IPS-NIHi11 (cell line): ENCODE measurements around the gene GNRH2.
"Not testable (repeated sequence)": the region's sequence is repeated elsewhere in the genome, so short reads cannot be mapped to it uniquely, and the experiment has no call there.

Experiments used
- DNase-seq: peaks from one replicate; pipeline ENCODE4 v3.0.0; 2012; ENCODE audit warnings: mixed read lengths, low spot score

GNRH2 gene

DNA sequence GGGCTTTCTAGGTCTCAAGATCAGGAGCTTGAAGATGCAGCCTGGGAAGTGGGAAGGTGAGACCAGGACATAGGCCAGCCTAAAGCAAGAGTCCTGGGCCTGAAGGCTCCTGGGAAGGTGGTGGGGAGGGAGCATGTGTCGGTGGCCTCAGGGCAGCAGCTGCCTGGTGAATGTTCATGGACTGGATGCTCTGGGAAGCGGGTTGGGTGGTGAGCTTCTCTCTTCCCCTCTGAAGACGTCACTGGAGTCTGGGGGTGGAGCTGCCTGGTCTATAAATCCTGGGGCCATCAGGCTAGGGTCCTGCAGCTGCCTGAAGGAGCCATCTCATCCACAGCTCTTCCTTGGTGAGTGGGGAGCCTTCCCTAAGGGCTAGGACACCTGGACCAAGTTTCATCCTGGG lies at the start of gene GNRH2:
Gene GNRH2 (plus strand): TSS at position 301 of the 400 bp plus-strand sequence. CDS start 793 bp downstream, outside the sequence.
- no peak for DNase-seq

- no peak for DNase-seq
These were observed 47.6 kb upstream of the GNRH2 start for GRCh38 chr20:2995796-2996195.

DNA sequence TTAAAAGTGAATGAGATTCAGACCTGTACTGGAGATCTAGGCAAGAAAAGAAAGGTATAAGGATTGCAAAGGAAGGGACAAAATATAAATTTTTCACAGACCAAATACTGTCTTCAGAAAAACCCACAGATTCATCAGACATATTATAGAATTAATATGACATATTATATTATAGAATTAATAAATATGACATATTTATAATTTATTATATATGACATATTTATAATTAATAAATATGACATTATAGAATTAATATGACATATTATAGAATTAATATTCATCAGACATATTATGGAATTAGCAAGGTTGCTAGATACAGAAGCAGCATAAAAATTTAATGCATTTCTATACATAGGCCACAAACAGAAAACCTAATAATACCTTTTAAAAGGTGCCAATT lies 44.7 kb upstream of the GNRH2 start:
- no peak for DNase-seq

GRCh38 chr20:3000852-3001523 lies 42.4 kb upstream of the GNRH2 start:
- DNase-seq = no peak

DNA sequence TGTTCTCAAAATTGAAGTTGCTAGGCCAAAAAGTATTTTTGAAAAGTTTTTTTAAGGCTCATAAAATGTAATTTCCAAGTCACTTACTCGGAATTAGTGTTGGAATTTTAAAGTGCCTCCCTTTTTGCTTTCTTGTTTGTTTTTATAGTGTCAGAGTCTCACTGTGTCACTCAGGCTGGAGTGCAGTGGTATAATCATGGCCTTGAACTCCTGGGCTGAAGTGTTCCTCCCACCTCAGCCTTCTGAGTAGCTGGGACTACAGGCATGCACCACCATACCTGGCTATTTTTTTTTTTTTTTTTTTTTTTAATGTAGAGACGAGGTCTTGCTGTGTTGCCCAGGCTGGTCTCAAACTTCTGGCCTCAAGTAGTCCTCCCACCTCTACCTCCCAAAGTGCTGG lies 40.0 kb upstream of the GNRH2 start:
- no peak for DNase-seq

GRCh38 chr20:3010985-3011723 lies 32.3 kb upstream of the GNRH2 start:
- no peak for DNase-seq

- no peak for DNase-seq
These were observed 31.7 kb upstream of the GNRH2 start for GRCh38 chr20:3011752-3012151.

- DNase-seq = no peak
These were observed 29.7 kb upstream of the GNRH2 start for GRCh38 chr20:3013771-3014170.

- DNase-seq = no peak
These were observed 29.2 kb upstream of the GNRH2 start for GRCh38 chr20:3014179-3014578.

GRCh38 chr20:3014662-3015061 lies 28.8 kb upstream of the GNRH2 start:
- no peak for DNase-seq

GRCh38 chr20:3015302-3015701 lies 28.1 kb upstream of the GNRH2 start:
- DNase-seq = not testable (repeated sequence)

DNA sequence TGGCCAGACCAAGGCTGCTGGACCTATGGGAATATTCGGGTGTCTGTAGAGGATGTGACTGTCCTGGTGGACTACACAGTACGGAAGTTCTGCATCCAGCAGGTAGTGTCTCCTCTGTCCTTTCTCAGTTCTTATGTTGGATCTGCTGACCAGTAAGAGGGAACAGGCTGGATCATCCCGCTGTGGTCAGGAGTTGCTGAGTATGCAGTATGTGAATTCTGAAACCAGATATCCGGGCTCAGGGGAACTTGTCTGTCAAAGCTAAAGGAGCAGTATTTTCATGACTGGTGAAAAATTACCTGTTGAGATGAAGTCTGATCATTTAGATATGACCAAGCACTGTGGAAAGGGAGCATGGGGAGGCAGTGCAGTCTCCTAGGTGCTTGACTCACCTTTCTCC lies 22.1 kb upstream of the GNRH2 start:
- no peak for DNase-seq

DNA sequence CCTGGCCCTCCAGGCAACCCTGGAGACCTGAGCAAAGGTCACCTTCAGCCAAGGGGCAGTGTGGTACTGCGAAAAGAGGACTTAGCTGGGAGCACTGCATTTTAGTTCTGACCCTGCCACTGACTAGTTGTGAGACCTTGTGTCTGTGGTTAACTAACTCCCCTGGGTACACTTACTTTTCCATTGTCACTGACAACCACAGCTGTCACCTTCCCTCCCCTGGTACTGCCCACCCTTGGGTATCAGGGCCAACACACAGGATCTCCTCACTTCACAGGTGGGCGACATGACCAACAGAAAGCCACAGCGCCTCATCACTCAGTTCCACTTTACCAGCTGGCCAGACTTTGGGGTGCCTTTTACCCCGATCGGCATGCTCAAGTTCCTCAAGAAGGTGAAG lies 21.6 kb upstream of the GNRH2 start:
- DNase-seq = no peak

- not testable (repeated sequence) for DNase-seq
These were observed 20.6 kb upstream of the GNRH2 start for GRCh38 chr20:3022559-3023490.

DNA sequence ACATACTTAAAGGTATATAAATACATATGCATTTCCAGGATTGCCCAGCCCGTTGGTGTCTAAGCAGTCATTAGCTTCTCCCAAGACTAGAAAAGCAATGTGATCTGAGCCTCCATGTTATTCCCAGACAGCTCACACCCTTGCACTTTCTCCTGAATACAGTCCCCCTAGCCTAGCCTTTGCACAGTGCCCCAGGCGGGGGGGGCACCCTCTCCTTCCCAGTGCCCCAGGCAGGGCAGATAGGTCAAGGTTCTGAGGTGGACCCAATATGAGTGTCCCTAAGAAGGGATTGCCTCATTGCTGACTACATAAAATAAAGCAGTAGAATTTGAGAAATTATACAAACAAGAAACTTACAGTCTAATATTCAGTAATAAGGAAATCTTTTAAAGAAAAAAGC lies 15.4 kb upstream of the GNRH2 start:
- no peak for DNase-seq

- DNase-seq = no peak
These were observed 11.8 kb upstream of the GNRH2 start for GRCh38 chr20:3031524-3032147.

- DNase-seq = no peak
These were observed 10.8 kb upstream of the GNRH2 start for GRCh38 chr20:3032624-3033023.

- no peak for DNase-seq
These were observed 5.8 kb upstream of the GNRH2 start for GRCh38 chr20:3037654-3038053.

DNA sequence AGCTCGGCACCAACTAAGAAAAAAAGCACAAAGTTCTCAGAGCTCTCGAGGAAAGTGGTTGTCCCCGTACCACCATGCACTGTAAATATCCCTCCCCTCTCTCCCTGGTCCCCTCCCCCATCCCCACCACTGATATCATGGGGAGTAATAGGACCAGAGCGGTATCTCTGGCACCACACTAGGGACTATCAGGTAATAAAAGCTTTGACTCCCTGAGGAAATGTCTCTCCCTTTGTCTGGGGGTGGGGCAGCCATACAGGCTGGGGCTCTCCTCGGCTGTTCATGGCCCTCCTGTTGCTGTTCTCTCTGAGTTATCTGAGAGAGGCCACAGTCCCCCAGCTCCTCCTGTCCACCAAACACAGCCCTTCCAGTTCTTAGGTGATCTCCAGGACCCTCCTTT lies 5.0 kb upstream of the GNRH2 start:
- DNase-seq = no peak

GRCh38 chr20:3039426-3039825 lies 4.0 kb upstream of the GNRH2 start:
- no peak for DNase-seq

DNA sequence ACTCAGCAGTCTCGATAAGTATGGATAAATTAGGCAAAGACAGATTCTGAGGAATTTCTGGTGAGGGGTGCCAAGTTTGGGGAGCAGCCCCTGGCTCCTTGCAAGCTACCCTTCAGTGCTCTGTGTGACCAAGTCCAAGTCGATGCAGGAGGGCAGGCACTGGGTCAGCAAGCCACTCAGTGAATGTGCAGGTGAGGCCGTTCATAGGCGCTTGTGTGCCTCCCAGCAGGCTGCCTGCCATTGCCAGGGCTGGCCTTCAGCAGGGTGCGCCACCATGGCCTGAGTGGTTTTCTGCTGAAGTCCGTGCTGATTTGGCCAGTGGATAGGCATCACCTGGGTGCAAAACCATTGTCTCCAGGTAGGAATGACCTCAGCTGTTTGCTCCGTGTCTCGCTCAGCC lies 3.3 kb upstream of the GNRH2 start:
- no peak for DNase-seq

- DNase-seq = no peak
These were observed 1.5 kb upstream of the GNRH2 start for GRCh38 chr20:3041854-3042409.
